CD4-positive, CD25-positive, alpha-beta regulatory T cell (primary cell): ENCODE data around the gene RPL35A. TPM values are rescaled to one million over a fixed set of nuclear protein-coding genes. Genes with fewer than 3 reads are reported as not detected.
A peak's percentile ranks its signal among the peaks of the same experiment; 100 is the strongest.

Experiments used
- ATAC-seq, 2 donors: fragments of 150-1000 bp; cut with Tn5 transposase; one replicate each; pipeline ENCODE4 v1.10.0; 2021; ENCODE audit warnings: low read depth in 2 of 2, moderate number of reproducible peaks in 2 of 2, moderate library complexity in 1 of 2
- DNase-seq, 3 donors: peaks; one replicate each; pipeline versions ENCODE4 v3.0.0 to v3.0.0-alpha.2; 2012 to 2022; ENCODE audit warnings: mixed read lengths in 1 of 3
- H3K27ac ChIP-seq: one replicate; pipeline ENCODE4 v1.7.0; 2013; ENCODE audit warnings: mild to moderate bottlenecking, low read length; ENCODE audit not compliant: insufficient read depth, poor library complexity, severe bottlenecking
- H3K27me3 ChIP-seq: one replicate; pipeline ENCODE4 v1.7.0; 2013; ENCODE audit warnings: low read length; ENCODE audit not compliant: control insufficient read depth, insufficient read depth
- H3K36me3 ChIP-seq: one replicate; pipeline ENCODE4 v1.7.0; 2013; ENCODE audit warnings: mild to moderate bottlenecking, low read length, moderate library complexity; ENCODE audit not compliant: control insufficient read depth, insufficient read depth
- H3K4me1 ChIP-seq: 2 replicates; pipeline ENCODE4 v1.7.0; 2013; ENCODE audit warnings: mild to moderate bottlenecking, low read length; ENCODE audit not compliant: insufficient read depth, control insufficient read depth, poor library complexity, severe bottlenecking
- H3K4me3 ChIP-seq: one replicate; pipeline ENCODE4 v1.7.0; 2013; ENCODE audit warnings: low read depth, mild to moderate bottlenecking, low read length, moderate library complexity
- H3K9me3 ChIP-seq, 2 experiments: 1 replicate in 1 of 2; 2 replicates in 1 of 2; pipeline ENCODE4 v1.7.0; 2013; ENCODE audit warnings: low read length in 2 of 2, mild to moderate bottlenecking in 1 of 2, moderate library complexity in 1 of 2; ENCODE audit not compliant: control insufficient read depth in 2 of 2
- H3K27ac Mint-ChIP-seq, 3 donors: one replicate each; pipeline ENCODE4 v1.8.0; 2020 to 2022; ENCODE audit warnings: mild to moderate bottlenecking in 3 of 3, mixed read lengths in 3 of 3, moderate library complexity in 2 of 3
- H3K27me3 Mint-ChIP-seq: one replicate; pipeline ENCODE4 v1.8.0; 2022; ENCODE audit warnings: mild to moderate bottlenecking, mixed read lengths
- H3K36me3 Mint-ChIP-seq: one replicate; pipeline ENCODE4 v1.8.0; 2020; ENCODE audit warnings: mixed read lengths
- H3K4me1 Mint-ChIP-seq, 4 donors: one replicate each; pipeline ENCODE4 v1.8.0; 2020 to 2022; ENCODE audit warnings: mixed read lengths in 4 of 4, mild to moderate bottlenecking in 1 of 4
- H3K4me3 Mint-ChIP-seq, 4 donors: one replicate each; pipeline ENCODE4 v1.8.0; 2020 to 2022; ENCODE audit warnings: mild to moderate bottlenecking in 4 of 4, mixed read lengths in 4 of 4, moderate library complexity in 3 of 4
- H3K9me3 Mint-ChIP-seq, 7 donors: one replicate each; pipeline ENCODE4 v1.8.0; 2020 to 2022; ENCODE audit warnings: mixed read lengths in 7 of 7, mild to moderate bottlenecking in 3 of 7, moderate library complexity in 2 of 7
- polyA plus RNA-seq, 4 donors: library from polyadenylated mRNA; unstranded; fragments of 300-500 nt; fragmentation: Illumina TruSeq; gene quantifications; one replicate each; pipeline ENCODE4 v1.2.3, GENCODE V29; 2021
- total RNA-seq: library from RNA; stranded (reverse); gene quantifications from one replicate; pipeline ENCODE4 v1.2.3, GENCODE V29; 2022

Gene RPL35A
- total and polyA plus RNA-seq, 5 donors from 2014 or later, result 1,211 to 2,226 (median 1,650) TPM

DNA sequence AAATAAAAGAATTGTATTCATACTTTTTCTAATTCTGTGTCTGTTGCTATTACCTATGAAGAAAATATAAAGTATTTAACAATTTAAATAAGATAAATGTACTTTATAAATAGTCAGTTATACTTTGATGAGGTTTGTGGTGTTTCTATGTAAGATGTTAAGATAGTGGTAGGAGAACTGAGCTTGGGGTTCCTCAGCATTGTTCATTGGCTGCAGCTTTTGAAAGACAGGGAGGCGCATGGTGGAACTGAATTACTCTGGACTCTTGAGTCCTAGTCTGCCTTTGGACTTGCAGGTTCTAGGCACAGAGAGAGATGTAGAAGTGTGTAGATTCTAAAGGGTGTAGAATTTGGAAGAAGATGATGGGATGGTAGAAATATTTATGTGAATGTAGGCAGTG, 33.1 kb downstream of the RPL35A start:
- peaks cover 8% of the 10 kb centered on the region for H3K36me3 Mint-ChIP-seq
- H3K27me3 Mint-ChIP-seq, result no peaks in the 10 kb centered on the region
- H3K36me3 ChIP-seq, result no peaks in the 10 kb centered on the region
- H3K9me3 ChIP-seq, result no peaks in the 10 kb centered on the region
- peaks cover 0 to 1% (median 0%) of the 10 kb centered on the region in 7 donors for H3K9me3 Mint-ChIP-seq
- no peak overlapping the region for H3K27ac ChIP-seq
- H3K27ac Mint-ChIP-seq, result no peak overlapping the region
- DNase-seq, result peak in 1 of 3 donors; percentile 11
- no peaks in the 10 kb centered on the region for H3K27me3 ChIP-seq
- ATAC-seq, result no peak
- H3K4me1 Mint-ChIP-seq, result peaks cover 0 to 27% (median 11%) of the 10 kb centered on the region in 4 donors
- H3K4me1 ChIP-seq, result peaks cover 3% of the 10 kb centered on the region
- no peak overlapping the region for H3K4me3 ChIP-seq
- H3K4me3 Mint-ChIP-seq, result no peak overlapping the region

DNA sequence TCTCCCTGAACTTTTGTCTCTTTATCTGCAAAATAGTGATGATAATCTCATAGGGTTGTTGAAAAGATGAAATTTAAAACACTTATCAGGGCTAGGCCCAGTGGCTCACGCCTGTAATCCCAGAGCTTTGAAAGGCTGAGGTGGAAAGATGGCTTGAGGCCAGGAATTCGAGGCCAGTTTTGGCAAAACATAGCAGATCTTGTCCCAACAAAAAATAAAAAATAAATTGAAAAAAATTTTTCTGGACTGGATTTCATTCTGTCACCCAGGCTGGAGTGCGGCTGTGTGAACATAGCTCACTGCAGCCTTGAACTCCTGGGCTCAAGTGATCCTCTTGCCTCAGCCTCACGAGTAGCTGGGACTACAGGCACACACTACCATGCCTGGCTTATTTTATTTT, 39.7 kb downstream of the RPL35A start:
- Mint-ChIP-seq H3K36me3 (peaks cover 33% of the 10 kb centered on the region), H3K27ac (no peak overlapping the region)

DNA sequence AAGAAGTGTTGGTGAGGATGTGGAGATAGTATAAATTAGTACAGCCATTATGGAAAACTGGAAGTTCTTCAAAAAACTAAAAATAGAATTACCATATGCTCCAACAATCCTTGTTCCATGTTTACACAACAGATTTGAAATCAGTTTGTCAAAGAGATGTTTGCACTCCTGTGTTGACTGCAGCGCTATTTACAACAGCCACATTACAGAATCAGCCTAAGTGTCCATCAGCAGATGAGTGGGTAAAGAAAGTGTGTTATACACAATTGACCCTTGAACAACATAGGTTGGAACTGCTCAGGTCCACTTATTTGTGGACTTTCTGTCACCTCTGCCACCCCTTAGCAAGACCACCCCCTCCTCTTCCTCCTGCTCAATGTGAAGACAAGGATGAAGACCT, 44.7 kb downstream of the RPL35A start:
- no peaks in the 10 kb centered on the region for H3K9me3 Mint-ChIP-seq
- ATAC-seq, result no peak
- Histone ChIP-seq H3K4me1 (no peaks in the 10 kb centered on the region), H3K9me3 (no peaks in the 10 kb centered on the region), H3K27ac (no peak overlapping the region), H3K4me3 (no peak overlapping the region), H3K27me3 (no peaks in the 10 kb centered on the region), H3K36me3 (peaks cover 2% of the 10 kb centered on the region)
- H3K27ac Mint-ChIP-seq, result no peak overlapping the region
- no peaks in the 10 kb centered on the region for H3K27me3 Mint-ChIP-seq
- H3K36me3 Mint-ChIP-seq, result peaks cover 27% of the 10 kb centered on the region
- H3K4me1 Mint-ChIP-seq, result no peaks in the 10 kb centered on the region
- no peak for DNase-seq
- H3K4me3 Mint-ChIP-seq, result no peak overlapping the region

More for the DNA sequence above, 39.7 kb downstream of the RPL35A start:
- Mint-ChIP-seq H3K9me3 (no peaks in the 10 kb centered on the region), H3K27me3 (no peaks in the 10 kb centered on the region), H3K4me1 (no peaks in the 10 kb centered on the region), H3K4me3 (no peak overlapping the region)
- Histone ChIP-seq H3K27me3 (no peaks in the 10 kb centered on the region), H3K27ac (no peak overlapping the region), H3K4me1 (no peaks in the 10 kb centered on the region), H3K9me3 (no peaks in the 10 kb centered on the region), H3K4me3 (no peak overlapping the region), H3K36me3 (peaks cover 2% of the 10 kb centered on the region)
- ATAC-seq (no peak), DNase-seq (no peak)

DNA sequence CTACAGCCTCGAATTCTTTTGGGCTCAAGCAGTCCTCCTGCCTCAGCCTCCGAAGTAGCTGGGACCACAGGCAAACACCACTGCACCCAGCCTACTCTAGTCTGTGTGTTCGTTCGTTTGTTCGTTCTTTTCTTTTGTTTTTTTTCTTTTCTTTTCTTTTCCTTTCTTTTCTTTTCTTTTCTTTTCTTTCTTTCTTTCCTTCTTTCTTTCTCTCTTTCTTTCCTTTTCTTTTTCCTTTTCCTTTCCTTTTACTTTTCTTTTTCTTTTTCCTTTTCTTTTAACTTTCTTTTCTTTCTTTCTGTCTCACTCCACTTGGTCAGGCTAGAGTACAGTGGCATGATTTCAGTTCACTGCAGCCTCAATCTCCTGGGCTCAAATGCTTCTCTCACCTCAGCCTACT, 46.9 kb downstream of the RPL35A start:
- Histone ChIP-seq H3K36me3 (no peaks in the 10 kb centered on the region), H3K27me3 (no peaks in the 10 kb centered on the region), H3K27ac (no peak overlapping the region), H3K4me1 (no peaks in the 10 kb centered on the region), H3K4me3 (no peak overlapping the region), H3K9me3 (no peaks in the 10 kb centered on the region)
- DNase-seq (no peak), ATAC-seq (no peak)
- H3K27ac Mint-ChIP-seq, result no peak overlapping the region
- H3K27me3 Mint-ChIP-seq, result no peaks in the 10 kb centered on the region
- H3K36me3 Mint-ChIP-seq, result peaks cover 24% of the 10 kb centered on the region
- H3K9me3 Mint-ChIP-seq, result no peaks in the 10 kb centered on the region
- H3K4me1 Mint-ChIP-seq, result no peaks in the 10 kb centered on the region
- H3K4me3 Mint-ChIP-seq, result no peak overlapping the region

- H3K27ac ChIP-seq, result no peak overlapping the region
- H3K9me3 Mint-ChIP-seq, result no peaks in the 10 kb centered on the region
- DNase-seq (no peak), ATAC-seq (no peak)
- H3K27me3 ChIP-seq, result no peaks in the 10 kb centered on the region
- peaks cover 13% of the 10 kb centered on the region for H3K36me3 Mint-ChIP-seq
- no peaks in the 10 kb centered on the region for H3K4me1 ChIP-seq
- H3K4me3 Mint-ChIP-seq, result no peak overlapping the region
- H3K4me1 Mint-ChIP-seq, result no peaks in the 10 kb centered on the region
- no peak overlapping the region for H3K4me3 ChIP-seq
- H3K36me3 ChIP-seq, result no peaks in the 10 kb centered on the region
- H3K27me3 Mint-ChIP-seq, result no peaks in the 10 kb centered on the region
- H3K9me3 ChIP-seq, result no peaks in the 10 kb centered on the region
- no peak overlapping the region for H3K27ac Mint-ChIP-seq
Observed at GRCh38 chr3:197997936-197998335, 47.9 kb downstream of the RPL35A start.

Other genes with a start within 250 kb of the RPL35A start
- 58.5 TPM for gene RUBCN, start 213.3 kb upstream of the RPL35A start, total RNA-seq
- 10 to 100 TPM; 17.5 to 28.2 (median 19.5) TPM for gene RUBCN, start 213.3 kb upstream of the RPL35A start, polyA plus RNA-seq
- 42.2 TPM for gene FYTTD1, start 200.3 kb upstream of the RPL35A start, total RNA-seq
- 10 to 100 TPM; 75.5 to 91.0 (median 85.8) TPM for gene FYTTD1, start 200.3 kb upstream of the RPL35A start, polyA plus RNA-seq
- 66.1 TPM for gene LRCH3, start 158.9 kb upstream of the RPL35A start, total RNA-seq
- 10 to 100 TPM; 12.2 to 19.6 (median 16.1) TPM for gene LRCH3, start 158.9 kb upstream of the RPL35A start, polyA plus RNA-seq
- 2.5 TPM for gene LMLN, start 10.0 kb downstream of the RPL35A start, total RNA-seq
- 1 to 10 TPM in 3 of 4 donors, under 1 TPM in 1; 0.57 to 2.3 (median 1.4) TPM for gene LMLN, start 10.0 kb downstream of the RPL35A start, polyA plus RNA-seq